ENCODE data around the gene IL17C. TPM values are rescaled to one million over a fixed set of nuclear protein-coding genes. Genes with fewer than 3 reads are reported as not detected.

Gene IL17C
- total RNA-seq, 4 donors from 2014 or later: not detected

DNA sequence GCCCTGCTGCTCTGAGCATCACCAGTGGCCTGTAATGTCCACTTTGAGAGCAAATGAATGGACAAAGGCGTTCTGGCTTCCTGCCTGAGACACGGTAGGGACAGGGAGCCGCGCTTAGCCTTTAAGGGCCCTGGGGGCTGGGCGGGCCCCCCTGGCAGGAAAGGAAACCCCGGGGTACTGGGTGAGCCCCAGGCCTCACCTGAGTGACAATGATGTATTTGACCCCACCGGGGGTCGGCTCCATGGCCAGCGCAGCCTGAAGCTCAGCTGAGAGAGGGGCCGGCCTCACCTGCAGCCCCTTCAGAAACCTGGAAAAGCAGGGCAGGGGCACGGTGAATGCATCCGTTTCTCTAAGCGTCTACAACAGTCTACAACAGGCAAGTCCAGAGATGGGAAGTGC lies 14.7 kb downstream of the IL17C start:
- TF ChIP-seq, protein P1, sequence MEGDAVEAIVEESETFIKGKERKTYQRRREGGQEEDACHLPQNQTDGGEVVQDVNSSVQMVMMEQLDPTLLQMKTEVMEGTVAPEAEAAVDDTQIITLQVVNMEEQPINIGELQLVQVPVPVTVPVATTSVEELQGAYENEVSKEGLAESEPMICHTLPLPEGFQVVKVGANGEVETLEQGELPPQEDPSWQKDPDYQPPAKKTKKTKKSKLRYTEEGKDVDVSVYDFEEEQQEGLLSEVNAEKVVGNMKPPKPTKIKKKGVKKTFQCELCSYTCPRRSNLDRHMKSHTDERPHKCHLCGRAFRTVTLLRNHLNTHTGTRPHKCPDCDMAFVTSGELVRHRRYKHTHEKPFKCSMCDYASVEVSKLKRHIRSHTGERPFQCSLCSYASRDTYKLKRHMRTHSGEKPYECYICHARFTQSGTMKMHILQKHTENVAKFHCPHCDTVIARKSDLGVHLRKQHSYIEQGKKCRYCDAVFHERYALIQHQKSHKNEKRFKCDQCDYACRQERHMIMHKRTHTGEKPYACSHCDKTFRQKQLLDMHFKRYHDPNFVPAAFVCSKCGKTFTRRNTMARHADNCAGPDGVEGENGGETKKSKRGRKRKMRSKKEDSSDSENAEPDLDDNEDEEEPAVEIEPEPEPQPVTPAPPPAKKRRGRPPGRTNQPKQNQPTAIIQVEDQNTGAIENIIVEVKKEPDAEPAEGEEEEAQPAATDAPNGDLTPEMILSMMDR (IDR thresholded peaks at IDR 0.05; ENCODE audit: low read depth): no peak

DNA sequence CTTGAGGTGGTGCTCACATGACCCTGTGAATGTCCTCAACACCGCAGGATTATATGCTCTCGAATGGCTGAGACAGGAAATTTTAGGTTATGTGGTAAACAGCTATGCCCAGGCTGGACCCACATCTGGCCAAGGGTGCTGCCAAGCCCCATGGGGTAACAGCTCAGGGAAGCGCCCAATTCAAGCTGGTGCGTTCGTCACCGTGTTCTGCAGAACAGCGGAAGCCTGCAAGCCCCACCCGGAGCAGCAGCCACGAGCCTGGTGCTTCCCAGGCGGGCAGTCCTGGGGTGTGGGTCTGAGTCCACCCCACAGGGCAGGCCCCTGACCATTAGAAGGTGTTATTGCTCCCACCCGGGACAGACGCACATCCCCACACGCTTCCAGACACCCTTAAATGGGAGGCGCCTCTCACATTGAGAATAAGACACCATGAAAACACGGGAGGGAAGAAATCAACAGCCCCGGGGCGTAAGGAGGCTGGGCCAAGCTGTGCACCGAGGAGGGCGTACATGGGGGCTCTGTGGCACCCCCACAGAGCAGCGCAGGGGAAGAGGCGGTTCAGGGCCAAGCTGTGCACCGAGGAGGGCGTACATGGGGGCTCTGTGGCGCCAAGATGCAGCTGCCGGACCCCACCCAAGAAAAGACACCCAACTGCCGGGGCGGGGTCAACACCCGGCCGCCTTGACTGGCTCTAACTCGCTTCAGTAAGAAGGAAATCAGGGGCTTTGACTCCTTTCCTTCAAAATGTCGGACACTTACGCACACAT lies 15.4 kb downstream of the IL17C start:
- TF ChIP-seq, protein P1 (IDR thresholded peaks at IDR 0.05; ENCODE audit: low read depth): no peak

DNA sequence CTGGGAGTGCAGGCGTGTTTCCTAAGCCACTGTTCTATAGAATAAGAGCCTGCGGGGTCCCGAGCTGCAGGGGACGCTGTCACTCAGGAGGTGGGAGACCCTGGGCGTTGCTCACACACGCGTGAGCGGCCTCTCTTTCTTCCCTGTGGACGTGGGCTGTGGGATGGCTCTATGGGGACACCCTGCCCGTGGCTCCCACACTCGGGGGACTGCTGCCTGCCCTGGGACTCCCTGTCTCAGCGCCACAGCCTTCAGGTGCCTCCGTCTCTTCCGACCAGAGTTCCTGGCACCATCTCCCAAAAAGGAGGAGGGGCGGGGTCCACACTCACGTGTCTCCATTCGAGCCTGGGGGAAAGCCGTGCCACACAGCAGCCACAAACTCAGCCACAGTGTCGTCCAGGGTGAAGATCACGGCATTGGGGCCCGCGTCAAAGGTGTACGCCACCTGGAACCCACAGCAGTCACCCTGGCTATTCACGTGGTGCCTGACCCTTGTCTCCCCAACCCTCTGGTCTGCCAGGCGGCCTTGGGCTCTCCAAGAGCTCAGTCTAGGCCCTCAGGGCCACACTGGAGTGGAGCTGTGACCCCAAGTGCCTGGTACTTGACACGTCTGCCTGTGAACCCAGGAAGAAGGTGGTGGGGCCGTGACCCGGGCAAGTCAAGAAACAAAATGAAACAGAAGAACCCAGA lies 16.1 kb downstream of the IL17C start:
- TF ChIP-seq, protein P1 (IDR thresholded peaks at IDR 0.05; ENCODE audit: low read depth): no peak

DNA sequence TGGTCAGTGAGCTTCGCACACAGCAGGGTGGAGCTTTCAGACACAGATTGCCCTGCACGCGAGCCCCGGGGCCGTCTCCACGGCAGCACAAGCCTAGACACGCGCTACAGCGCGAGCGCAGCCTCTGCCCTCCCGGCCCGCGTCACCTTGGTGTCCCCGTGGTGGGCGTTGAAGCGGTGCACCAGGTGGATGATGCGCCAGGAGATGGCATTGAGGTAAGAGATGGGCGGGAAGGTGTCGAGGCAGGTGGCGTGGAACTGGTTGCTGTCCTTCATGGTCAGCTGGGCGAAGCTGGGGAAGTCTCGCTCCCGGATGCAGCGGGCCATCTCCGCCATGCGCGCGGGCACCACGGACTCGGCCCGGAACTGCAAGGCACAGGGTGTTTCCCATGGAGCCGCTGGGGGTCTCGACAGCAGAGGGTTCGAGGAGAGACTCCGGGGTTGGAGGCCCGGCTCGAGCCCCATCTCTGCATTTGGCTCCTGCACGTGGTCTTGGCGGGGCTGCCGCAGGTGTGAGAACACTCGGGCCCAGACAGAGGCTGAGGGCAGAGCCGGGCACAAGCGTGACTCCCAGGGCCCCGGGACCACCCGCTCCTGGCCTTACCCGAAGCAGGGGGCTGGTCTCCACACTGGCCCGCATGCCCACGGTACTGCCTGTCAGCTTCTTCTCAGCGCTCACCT lies 16.8 kb downstream of the IL17C start:
- TF ChIP-seq, protein P1 (IDR thresholded peaks at IDR 0.05; ENCODE audit: low read depth): no peak

DNA sequence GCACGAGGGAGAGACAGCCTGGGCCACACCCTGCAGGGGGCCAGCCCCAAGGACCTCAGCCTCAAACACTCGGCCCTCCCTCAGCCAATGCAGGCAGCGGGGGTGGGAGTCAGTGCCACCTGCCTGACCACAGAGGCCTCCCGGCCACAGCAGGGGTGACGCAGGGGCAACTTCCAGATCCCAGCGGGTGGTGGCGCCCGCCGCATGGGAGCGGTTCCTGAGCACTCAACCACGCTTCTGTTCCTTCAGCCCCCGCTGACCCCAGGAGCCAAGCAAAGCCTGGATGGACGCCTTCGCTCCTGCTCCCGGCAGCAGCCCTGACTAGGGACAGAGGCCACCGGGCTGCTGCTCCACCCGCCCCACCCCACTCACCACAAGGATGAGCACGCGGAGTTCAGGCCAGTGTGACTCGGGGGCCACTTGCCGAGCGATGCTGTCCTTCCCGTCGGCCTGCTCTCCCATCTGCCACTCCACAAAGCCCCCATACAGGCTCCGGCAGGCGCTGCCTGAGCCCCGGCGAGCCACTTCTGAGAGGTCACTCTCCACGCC lies 17.4 kb downstream of the IL17C start:
- TF ChIP-seq, protein P1 (IDR thresholded peaks at IDR 0.05; ENCODE audit: low read depth): no peak

DNA sequence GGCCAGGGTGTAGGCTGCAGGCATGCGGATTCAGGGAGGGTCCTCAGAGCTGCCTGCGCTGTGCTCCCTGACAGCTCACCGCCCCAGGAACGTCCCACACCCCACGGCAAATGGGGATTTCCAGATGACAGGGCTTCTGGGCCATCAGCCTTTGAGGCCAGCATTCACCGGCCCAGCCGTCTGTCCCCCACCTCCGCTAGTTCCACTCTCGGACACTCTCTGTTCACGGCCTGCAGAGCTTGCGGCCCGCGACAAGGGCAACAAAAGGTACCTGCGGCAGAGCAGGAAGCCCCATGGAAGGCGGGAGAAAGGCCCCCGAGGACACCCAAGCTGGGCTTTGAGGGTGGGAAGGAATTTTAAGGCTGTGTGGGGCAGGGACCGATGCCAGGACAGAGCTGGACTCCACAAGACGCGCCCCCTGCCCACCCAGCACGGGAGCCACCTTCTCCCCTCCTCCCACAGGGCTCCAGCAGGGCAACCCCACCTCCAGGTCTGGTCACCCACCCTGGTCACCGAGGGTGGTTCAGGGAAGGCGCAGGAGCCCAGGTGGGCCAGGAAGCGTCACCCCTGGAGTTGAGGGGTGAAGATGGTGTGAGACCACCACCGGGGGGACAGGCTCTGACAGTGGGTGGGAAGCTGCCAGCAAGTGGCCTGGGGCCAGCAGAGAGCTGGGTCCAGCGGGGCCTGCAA lies 18.1 kb downstream of the IL17C start:
- TF ChIP-seq, protein P1 (IDR thresholded peaks at IDR 0.05; ENCODE audit: low read depth): no peak
